ENCODE data around the gene LPAR1.

DNA sequence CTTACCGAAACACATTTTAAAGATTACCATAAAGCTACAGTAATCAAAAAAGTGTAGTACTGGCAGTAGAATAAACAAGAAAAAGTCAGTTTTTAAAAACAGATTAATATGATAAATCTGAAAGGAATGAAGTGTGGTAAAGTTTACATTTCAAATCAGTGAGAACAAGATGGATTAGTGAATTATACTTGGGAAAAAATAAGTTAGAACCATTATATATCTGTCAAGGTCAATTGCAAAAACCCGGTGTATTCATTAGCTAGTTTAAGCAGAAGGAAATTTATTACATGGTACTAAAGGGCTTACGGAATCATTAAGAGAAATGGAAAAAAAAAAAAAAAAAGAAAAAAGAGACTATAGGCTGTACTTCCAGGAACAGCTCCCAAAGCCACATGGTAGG lies 205.3 kb downstream of the LPAR1 start:
- TF ChIP-seq, protein P1, sequence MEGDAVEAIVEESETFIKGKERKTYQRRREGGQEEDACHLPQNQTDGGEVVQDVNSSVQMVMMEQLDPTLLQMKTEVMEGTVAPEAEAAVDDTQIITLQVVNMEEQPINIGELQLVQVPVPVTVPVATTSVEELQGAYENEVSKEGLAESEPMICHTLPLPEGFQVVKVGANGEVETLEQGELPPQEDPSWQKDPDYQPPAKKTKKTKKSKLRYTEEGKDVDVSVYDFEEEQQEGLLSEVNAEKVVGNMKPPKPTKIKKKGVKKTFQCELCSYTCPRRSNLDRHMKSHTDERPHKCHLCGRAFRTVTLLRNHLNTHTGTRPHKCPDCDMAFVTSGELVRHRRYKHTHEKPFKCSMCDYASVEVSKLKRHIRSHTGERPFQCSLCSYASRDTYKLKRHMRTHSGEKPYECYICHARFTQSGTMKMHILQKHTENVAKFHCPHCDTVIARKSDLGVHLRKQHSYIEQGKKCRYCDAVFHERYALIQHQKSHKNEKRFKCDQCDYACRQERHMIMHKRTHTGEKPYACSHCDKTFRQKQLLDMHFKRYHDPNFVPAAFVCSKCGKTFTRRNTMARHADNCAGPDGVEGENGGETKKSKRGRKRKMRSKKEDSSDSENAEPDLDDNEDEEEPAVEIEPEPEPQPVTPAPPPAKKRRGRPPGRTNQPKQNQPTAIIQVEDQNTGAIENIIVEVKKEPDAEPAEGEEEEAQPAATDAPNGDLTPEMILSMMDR (IDR thresholded peaks at IDR 0.05; ENCODE audit: low read depth, low read length), result no peak
- no peak for TF ChIP-seq EZH2phosphoT487 (IDR thresholded peaks at IDR 0.05; ENCODE audit: low read depth)
